UCSD-AML1 (cell line): ENCODE measurements around the gene POU2AF3.

Source experiments
- DNase-seq: peaks from one replicate; lab custom pipeline; 2025; ENCODE audit not compliant: unreplicated experiment; lab: John Stamatoyannopoulos, UW

POU2AF3 gene

DNA sequence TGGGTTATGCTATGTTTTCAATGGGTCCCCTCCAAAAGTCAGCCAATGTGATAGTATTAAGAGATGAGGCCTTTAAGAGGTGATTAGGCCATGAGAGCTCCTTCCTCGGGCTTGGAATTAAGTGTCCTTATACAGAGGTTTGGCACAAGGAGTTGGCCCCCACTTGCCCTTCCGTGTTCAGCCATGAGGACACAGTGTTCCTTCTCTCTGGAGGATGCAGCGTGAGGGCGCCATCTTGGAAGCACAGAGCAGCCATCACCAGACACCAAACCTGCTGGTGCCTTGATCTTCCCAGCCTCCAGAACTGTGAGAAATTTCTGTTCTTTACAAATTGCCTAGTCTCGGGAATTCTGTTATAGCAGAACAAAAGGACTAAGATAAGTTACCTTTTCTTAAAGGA lies 26.9 kb downstream of the POU2AF3 start:
- no peak for DNase-seq

GRCh38 chr11:111326824-111327223 lies 28.5 kb downstream of the POU2AF3 start:
- DNase-seq = no peak

DNA sequence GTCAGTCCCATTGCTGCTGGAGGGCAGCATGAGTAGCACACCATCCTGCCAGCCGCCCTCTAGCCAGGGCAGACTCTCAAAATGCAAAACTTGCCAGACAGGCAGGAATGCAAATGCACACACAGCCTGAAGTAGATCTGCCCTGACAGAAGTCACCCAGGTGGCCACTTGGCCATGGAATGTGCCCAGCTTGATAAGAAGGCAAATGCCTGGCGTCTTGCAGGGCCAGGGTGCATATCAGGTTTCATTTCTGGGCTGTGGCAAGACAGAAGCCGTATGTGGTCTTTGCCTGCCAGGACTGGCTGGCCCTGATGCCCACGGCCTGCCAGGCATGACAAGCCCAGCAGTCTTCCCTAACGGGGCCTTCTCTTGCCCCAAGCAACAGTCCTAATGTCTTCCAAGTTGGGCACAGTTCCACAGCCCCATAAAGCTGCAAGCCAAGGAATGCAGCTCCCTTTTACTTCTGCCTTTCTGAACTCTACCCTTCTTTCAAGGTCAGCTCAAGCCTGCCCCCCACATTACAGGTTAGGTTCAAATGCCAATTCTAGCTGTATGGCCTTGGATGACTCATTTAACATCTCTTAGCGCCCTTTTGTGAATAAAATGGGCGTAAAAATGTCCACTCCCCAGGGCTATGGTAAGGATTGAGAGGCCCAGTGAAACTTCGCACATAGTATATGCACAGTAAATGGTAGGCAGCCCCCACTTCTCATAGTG lies 29.7 kb downstream of the POU2AF3 start:
- no peak for DNase-seq

DNA sequence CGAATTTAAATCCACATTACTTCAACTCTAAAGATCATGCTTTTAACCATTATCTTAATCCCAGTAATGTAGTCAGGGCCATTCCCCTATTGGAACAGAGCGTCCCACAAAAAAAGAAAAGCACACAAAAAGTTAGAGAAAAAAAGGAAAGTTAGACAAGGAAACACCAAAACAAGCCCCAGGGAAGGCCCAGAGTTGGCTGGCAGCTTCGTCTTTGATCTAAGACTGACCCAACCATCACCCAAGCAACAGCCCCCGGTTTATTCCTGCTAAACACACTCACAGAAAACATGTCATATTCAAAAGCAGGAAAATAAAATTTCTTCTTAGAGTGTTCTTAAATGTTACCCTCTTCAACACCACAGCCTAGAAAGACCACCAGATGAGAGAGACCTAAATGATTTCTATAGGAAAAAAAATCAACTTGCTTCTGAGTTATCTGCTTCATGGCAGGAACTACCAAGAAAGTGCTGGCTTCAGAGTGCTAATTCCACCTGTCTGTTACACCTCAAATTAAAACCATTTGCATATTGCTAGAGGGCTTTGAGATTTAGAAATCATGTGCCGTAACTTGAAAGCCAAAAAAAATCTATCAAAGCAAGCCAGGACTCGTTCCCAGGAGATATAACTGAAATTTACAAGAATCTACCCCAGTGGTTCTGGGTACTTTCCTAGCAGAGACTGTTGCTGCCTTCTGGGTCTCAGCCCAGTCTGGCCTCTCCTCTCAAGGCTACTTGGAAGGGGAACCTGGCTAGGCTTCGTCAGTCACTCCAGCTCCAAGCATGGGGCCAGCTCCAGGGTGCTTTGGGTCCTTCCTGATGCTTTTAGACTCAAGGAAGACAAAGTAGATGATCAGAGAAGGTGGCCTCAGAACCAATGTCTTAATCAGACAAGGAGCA lies 31.2 kb downstream of the POU2AF3 start:
- no peak for DNase-seq

DNA sequence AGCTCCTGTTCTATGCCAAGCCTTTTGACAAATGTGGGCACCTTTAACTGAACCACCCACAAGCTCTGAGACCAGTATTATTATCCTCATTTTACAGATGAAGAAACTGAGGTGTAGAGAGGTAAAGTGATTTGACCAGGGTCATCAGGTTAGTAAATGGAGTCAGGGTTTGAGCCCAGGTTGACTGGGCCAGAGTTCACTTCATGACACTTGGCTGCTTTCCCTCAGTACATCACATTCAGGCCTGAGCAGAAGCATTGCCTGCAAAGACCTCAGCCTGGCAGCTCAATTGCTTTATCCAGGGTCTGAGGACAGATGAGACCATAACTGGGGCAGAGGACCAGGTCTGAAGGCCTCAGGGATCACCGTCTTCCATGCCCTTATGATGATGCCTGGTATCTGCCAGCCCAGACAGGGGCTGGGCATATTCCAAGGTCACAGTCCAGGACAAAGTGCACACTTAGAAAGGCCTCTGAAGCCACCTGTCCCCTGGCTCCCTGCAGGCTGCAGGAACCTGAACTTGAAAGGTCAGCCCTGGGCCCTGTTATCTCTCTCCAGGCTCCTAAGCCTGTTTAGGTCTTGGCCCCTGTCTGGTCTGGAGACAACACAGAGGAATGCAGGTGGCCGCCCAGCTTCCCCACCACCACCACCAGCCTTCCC lies 32.0 kb downstream of the POU2AF3 start:
- DNase-seq = no peak

DNA sequence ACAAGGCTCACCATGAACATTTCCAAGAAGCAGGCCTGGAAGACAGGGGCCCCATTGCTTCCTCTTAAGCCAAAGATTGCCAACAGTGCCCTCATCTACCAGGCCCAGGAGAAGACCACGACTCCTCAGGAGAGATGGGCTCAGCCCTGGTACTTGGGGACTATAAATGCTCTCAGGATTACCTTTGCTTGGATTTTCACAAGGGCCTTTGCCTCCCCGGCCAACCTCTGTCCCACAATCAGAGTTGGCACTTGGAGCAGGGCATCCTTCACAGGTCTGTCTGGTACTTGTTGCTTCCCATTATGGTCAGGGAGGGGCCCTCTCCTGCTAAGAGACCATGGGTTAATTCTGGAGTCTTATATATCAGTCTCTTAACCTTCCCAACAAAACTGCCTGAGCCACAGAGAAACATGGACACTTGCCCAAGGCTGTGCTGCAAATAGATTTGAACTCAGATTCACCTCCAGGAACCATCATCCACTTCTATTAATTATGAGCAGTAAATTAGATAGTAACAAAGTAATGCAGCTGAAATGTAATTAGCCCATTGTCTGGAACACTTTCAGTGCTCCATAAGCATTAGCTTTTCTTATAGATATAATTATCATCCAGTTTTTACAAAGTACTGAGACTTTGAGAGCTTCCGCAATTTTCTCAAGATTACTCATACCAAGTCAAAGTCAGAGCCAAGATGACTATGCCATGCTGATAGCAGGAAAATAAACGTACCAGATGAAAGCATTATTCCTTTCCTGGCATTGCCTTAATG lies 33.5 kb downstream of the POU2AF3 start:
- DNase-seq = no peak

DNA sequence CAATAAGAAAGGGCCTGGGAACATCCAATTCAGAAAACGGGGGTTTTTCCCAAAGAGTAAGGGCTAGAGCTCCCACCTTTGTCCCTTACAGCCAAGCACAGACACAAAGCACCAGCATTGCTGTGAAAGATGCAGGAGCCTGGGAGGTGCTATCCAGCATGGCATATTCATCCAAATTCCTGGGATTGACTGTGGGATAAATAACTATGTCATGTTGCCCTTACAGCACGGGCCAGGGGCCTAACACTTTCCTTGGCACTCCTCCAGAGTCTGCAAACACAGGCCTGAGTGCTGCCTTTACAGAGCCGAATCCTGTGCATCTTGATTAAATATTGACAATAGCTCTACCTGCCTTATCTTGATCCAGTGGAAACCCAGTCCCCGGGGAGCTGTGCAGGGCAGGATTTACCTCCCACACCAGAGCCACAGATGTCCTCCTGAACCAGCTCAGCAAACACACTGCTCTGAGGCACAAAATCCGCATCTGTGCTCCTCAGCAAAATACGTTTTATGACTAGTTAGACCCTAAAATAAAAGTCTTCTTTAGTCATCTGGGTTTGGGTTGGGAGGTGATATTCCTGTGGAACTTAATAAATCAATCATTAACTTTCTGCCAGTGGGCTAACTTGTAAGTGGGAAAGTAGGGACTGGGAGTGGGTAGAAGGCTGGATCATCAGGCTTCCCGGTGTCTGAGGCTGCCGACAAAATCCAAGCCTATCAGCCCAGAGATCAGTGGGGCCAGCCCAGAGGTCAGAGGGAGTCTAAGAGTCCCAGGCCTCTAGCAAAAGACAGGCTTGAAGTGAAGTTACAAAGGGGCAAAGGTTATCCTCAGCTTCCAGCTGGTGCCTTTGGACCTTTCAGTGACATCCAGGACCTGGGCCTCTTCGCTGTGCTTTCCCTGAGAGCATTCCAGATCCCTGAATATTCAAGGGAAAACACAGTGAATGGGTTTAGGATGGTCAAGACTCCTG lies 36.5 kb downstream of the POU2AF3 start:
- no peak for DNase-seq

DNA sequence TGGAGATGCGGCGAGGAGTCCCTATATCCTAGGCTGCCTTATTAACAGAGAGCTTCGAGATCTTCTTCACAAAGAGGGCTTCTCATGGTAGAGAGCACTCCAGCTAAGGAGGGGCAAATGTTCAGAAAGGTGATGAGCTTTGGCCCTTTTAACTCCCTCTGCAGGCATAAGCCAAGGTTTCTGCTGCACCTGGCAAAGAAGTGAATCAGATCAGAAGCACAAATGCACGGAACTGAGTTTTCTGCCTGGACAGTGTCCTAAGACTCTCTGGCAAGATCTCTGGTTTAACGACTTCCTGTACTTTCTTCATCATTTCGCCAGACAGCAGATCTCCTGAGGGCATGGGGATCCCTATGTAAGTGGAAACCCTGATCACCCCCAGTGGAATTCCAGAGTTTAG lies 37.2 kb downstream of the POU2AF3 start:
- DNase-seq = no peak

DNA sequence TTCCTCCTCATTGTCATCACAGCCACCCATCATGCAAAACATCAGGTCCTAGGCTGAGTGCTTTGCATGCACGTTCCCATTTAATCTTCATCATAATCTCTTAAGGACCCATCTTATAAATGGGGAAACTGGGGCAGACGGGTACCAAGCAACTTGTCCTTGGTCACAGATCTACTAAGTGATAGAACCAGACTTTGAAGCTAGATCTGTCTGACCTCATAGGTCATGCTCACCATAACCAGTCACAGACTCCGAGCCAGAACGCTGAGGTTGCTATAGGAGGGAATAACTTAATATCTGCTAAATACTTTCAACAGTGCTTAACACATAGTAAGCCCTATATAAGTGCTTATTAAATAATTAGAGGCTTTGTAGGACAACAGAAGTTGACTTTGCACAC lies 37.7 kb downstream of the POU2AF3 start:
- no peak for DNase-seq

- DNase-seq = no peak
Measured at GRCh38 chr11:111336582-111337256, 38.4 kb downstream of the POU2AF3 start.

DNA sequence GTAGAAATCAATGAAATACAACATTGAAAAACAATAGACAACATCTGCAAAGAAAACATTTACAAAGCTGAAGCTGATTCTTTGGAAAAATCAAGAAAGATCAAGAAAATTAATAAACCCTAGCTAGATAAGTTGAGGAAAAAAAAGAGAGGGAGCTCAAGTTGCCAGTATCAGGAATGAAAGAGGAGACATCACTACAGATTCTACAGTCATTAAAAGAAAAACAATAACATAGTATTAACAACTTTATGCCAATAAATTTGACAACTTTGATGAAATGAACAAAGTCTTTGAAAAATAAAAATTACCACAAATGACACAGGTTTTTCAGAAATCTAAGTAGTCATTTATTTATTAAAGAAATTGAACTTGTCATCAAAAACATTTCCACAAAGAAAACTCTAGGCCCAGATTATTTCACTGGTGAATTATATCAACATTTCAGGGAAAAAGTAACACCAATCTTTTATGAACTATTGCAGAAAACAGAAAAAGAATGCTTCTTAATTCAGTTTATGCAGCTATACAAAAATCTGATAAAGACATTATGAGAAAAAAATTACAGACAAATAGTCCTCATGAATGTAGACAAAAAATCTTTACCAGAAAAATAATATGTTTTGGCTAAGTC lies 41.5 kb downstream of the POU2AF3 start:
- no peak for DNase-seq

- DNase-seq = no peak
Measured at GRCh38 chr11:111342329-111342728, 44.0 kb downstream of the POU2AF3 start.

- no peak for DNase-seq
Measured at GRCh38 chr11:111344032-111344431, 45.7 kb downstream of the POU2AF3 start.

GRCh38 chr11:111347002-111347722 lies 48.8 kb downstream of the POU2AF3 start:
- DNase-seq = no peak

DNA sequence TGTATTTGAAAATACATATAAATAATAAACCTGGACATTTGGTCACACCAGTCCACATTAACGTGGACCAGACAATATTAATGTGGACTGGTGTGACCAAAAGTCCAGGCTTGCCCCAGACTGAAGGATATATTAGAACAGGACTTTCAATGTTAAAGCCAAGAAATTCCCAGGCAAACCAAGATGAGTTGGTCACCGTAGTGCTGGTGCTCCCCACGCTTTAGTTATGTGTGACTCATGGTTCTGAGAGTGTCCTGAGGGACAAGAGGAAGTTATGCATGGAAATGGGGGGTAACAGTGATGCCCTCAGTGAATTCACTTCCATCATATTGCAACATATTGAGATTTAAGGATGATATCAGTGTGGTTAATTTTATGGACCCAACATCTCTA lies 49.4 kb downstream of the POU2AF3 start:
- DNase-seq = no peak

- DNase-seq = no peak
Measured at GRCh38 chr11:111348147-111348546, 49.8 kb downstream of the POU2AF3 start.

- no peak for DNase-seq
Measured at GRCh38 chr11:111349191-111349695, 50.9 kb downstream of the POU2AF3 start.

GRCh38 chr11:111350811-111351210 lies 52.5 kb downstream of the POU2AF3 start:
- no peak for DNase-seq
